Effector memory CD4-positive, alpha-beta T cell (primary cell): Measurements from ENCODE around the gene TRERF1.
"Not testable (repeated sequence)": the region's sequence is repeated elsewhere in the genome, so short reads cannot be mapped to it uniquely, and the experiment has no call there.

Source experiments
- DNase-seq, 3 donors: peaks; one replicate each; pipeline ENCODE4 v3.0.0-alpha.2; 2020
- H3K27ac ChIP-seq: 2 replicates; pipeline ENCODE4 v1.7.0; 2013; ENCODE audit warnings: mild to moderate bottlenecking, low read length, moderate library complexity; ENCODE audit not compliant: insufficient read depth, poor library complexity, severe bottlenecking
- H3K27me3 ChIP-seq: replicated peaks from 2 replicates; pipeline ENCODE4 v1.7.0; 2013; ENCODE audit warnings: mild to moderate bottlenecking, low read length; ENCODE audit not compliant: insufficient read depth, control insufficient read depth, poor library complexity, severe bottlenecking
- H3K36me3 ChIP-seq: 2 replicates; pipeline ENCODE4 v1.7.0; 2013; ENCODE audit warnings: mild to moderate bottlenecking, low read length, moderate library complexity; ENCODE audit not compliant: control insufficient read depth, insufficient read depth
- H3K4me1 ChIP-seq: 2 replicates; pipeline ENCODE4 v1.7.0; 2013; ENCODE audit warnings: low read length, mild to moderate bottlenecking; ENCODE audit not compliant: control insufficient read depth, insufficient read depth, poor library complexity, severe bottlenecking
- H3K4me3 ChIP-seq: 2 replicates; pipeline ENCODE4 v1.7.0; 2013; ENCODE audit warnings: low read length, low read depth, mild to moderate bottlenecking; ENCODE audit not compliant: insufficient read depth, poor library complexity, severe bottlenecking
- H3K9me3 ChIP-seq: 2 replicates; pipeline ENCODE4 v1.7.0; 2013; ENCODE audit warnings: mild to moderate bottlenecking, low read length, moderate library complexity; ENCODE audit not compliant: control insufficient read depth

Gene TRERF1

DNA sequence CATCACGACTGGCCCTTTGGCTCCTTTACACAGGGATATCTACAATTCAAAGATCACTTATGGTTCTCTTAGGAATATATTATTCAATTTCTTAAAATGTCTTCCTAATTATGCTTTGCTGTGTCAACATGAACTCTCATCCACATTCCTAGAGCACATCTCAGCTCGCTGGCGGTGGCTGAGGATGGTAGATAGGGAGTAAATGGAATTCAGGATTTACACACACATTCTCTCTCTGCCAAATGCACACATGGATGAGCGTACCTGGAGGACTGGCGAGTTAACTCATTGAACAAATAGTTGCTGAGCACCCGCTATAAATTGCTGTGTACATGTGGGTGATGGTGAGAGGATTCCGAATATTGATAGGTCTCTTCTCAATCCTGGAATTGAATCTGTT is 229.3 kb downstream of the TRERF1 start:
- Histone ChIP-seq H3K9me3 (no peaks in the 10 kb centered on the region), H3K4me3 (no peak overlapping the region), H3K27me3 (no peaks in the 10 kb centered on the region), H3K4me1 (no peaks in the 10 kb centered on the region), H3K27ac (no peak overlapping the region), H3K36me3 (peaks cover 7% of the 10 kb centered on the region)
- DNase-seq: no peak

DNA sequence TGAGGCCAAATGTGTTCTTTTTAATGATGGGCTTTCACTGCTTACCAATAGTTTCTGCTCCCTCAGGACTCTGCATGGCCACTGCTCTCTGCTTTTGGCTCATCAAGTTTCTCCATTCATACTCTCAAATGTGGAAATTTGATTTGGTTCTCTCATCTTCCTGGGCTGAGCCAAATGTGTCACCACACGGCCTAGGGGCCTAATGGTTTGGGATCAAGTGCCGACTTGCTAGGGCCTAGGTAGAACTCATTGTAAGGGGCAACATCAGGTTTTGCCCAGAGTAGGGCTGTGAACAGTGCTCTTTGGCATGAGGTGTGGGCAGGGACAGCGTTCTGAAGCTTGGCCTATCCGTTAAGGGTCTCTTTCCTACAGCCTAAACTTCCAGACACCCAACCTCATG is 230.2 kb downstream of the TRERF1 start:
- Histone ChIP-seq H3K27ac (no peak overlapping the region), H3K9me3 (no peaks in the 10 kb centered on the region), H3K4me3 (no peak overlapping the region), H3K27me3 (no peaks in the 10 kb centered on the region), H3K36me3 (peaks cover 2% of the 10 kb centered on the region), H3K4me1 (no peaks in the 10 kb centered on the region)
- DNase-seq: no peak

DNA sequence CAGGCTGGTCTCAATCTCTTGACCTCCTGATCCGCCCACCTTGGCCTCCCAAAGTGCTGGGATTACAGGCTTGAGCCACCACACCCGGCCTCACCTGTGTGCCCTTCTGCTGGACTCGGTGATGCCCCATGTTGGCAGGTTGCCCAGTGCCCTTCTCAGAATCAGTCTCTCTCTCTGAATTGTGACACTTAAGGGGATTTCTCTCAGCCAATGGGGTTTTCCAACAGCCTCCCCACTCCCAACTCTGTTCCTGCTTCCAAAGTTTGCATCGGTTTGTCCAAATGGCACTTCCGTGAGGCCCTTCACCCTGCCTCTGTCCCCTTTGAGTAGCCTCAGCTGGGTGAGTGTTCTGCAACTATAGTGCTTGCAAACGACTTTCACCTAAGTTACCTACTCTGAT is 230.9 kb downstream of the TRERF1 start:
- Histone ChIP-seq H3K9me3 (no peaks in the 10 kb centered on the region), H3K27me3 (no peaks in the 10 kb centered on the region), H3K4me1 (no peaks in the 10 kb centered on the region), H3K4me3 (no peak overlapping the region), H3K36me3 (no peaks in the 10 kb centered on the region), H3K27ac (no peak overlapping the region)
- no peak for DNase-seq

DNA sequence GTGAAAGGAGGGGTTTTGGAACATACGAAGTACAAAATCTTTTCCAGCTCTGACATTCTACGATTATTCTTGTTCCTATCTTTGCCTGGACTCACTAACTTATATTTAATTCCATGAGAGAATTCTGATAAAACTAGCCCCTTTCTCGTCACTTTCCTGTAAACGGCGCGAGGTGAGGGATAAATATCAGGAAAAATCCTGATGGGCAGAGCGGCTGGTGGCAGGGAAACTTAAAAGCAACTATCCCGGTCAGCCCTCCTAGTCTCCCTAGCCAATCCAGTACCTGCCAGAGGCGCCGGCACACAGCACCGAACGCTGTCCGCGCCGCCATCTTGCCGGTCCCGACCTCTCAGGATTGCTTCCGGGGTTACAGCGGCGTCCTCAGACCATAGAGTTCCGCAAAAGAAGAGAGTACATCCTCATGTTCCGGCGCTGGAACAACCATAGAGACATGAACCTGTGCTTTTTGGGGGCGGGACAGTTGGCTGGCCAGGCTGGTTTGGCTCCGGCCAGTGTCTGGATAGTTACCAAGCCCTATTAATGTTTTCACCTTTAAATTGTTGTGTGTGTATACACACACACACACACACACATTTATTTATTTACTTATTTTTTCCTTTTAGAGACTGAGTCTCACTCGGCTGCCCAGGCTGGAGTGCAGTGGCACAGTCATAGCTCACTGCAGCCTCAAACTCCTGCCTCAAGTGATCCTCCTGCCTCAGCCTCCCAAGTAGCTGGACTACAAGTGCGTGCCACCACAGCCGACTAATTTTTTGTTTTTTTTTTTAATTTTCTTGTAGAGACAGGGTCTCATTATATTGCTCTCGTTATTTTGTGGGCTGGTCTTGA is 234.0 kb downstream of the TRERF1 start, which contains the start of gene MRPS10:
Gene MRPS10, minus strand, starts transcription at position 343 of the 849 bp plus-strand sequence. Its CDS starts 12 bp downstream, at position 331.
- Histone ChIP-seq H3K9me3 (no peaks in the 10 kb centered on the region), H3K4me3 (peak within 1 kb of the TSS; percentile 80), H3K27me3 (no peaks in the 10 kb centered on the region), H3K36me3 (peaks cover 13% of the 10 kb centered on the region), H3K27ac (peak within 1 kb of the TSS; percentile 70), H3K4me1 (peaks cover 4% of the 10 kb centered on the region)
- peak; percentile 74 to 86 (median 84) for DNase-seq

DNA sequence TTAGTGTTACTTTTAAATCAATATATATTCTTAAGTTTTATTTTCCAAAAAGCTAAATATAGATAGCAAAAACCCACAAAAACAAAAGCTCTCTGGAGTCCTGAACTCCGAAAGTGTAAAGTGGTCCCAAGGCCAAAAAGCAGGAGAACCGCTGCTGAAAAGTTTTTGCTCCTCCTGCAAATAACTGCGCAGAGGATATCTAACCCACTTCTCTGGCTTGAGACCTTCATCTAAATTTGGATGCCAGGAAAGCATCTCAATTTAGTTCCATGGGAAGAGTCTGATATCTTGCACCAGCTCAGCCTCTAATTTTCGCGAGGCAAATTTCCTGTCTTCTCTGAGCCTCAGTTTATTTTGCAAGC is 234.6 kb downstream of the TRERF1 start:
- no peak for DNase-seq
- Histone ChIP-seq H3K27me3 (no peaks in the 10 kb centered on the region), H3K36me3 (peaks cover 18% of the 10 kb centered on the region), H3K4me3 (peak overlapping the region; percentile 80), H3K4me1 (peaks cover 4% of the 10 kb centered on the region), H3K27ac (peak overlapping the region; percentile 70), H3K9me3 (no peaks in the 10 kb centered on the region)

DNA sequence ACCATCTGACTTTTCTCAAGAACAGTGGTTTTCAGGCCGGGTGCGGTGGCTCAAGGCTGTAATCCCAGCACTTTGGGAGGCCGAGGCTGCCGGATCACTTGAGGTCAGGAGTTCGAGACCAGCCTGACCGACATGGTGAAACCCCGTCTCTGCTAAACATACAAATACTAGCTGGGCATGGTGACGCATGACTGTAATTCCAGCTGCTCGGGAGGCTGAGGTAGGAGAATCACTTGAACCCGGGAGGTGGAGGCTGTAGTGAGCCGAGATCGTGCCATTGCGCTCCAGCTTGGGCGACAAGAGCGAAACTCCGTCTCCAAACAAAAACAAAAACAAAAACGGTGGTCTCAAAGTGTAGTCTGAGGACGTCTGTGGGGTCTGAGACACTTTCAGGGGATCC is 235.2 kb downstream of the TRERF1 start:
- H3K4me3 ChIP-seq: peak overlapping the region; percentile 80
- H3K9me3 ChIP-seq, H3K27ac ChIP-seq: not testable (repeated sequence)

DNA sequence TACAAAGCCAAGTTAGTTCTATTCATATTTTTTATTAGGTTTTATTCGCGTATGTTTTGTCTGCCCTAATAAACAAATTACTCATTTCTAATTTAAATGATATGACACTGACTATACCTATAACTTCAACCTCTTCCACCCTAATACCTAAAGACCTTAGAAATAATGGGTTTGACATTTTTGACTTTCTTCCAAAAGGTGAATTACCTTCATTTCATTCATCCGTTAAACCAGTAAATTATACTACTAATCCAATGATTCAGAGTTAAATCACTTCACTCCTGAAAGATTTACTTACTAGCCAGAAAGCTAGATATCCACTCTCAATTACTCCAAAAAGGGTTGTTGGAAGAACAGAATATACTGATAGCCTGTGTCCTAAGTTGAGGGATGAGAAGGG is 239.3 kb downstream of the TRERF1 start:
- Histone ChIP-seq H3K36me3 (peaks cover 56% of the 10 kb centered on the region), H3K27me3 (no peaks in the 10 kb centered on the region), H3K4me1 (peaks cover 4% of the 10 kb centered on the region), H3K9me3 (no peaks in the 10 kb centered on the region), H3K4me3 (no peak overlapping the region), H3K27ac (no peak overlapping the region)
- DNase-seq: no peak

More for the DNA sequence above, 235.2 kb downstream of the TRERF1 start:
- H3K36me3 ChIP-seq: peaks cover 24% of the 10 kb centered on the region
- not testable (repeated sequence) for H3K27me3 ChIP-seq, DNase-seq, H3K4me1 ChIP-seq

DNA sequence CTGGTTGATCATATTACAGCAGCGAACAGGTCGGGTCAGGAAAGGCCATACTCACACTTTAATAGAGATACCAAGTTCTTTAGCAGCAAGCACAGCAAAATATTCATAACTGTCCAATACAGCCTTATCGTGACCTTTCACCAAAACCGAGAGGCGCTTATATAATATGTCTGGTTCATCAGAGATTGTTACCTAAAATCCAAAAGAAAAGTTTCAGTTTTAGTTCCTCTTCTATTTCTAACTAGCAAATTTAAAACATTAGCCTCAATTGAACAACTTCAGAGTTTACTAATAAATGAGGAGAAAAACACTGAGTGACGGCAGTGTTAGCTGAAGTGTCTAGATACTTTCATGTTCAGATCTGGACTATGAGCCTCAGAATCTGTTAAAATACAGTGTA is 240.0 kb downstream of the TRERF1 start:
- Histone ChIP-seq H3K4me3 (no peak overlapping the region), H3K4me1 (peaks cover 4% of the 10 kb centered on the region), H3K27me3 (no peaks in the 10 kb centered on the region), H3K9me3 (no peaks in the 10 kb centered on the region), H3K27ac (no peak overlapping the region), H3K36me3 (peaks cover 56% of the 10 kb centered on the region)
- no peak for DNase-seq

DNA sequence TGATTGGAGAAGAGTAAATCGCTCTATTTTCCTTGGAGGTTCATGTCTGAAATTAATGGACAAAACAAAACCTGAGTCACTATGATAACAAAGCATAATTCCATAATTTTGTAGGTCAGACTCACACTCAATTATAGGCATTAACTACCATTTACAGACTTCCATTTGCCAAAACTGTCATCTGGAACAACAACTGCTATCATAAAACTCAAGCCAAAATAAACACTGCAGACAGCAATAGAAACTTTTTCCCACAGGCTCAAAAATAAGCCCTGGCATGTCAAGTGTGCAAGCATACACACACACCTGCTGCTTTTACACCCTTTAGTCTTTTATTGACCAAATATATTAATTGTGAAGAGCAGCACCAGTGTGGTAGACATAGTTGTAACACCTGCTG is 241.2 kb downstream of the TRERF1 start:
- no peak overlapping the region for H3K4me3 ChIP-seq
- no peak overlapping the region for H3K27ac ChIP-seq
- H3K27me3 ChIP-seq: no peaks in the 10 kb centered on the region
- H3K9me3 ChIP-seq: no peaks in the 10 kb centered on the region
- no peak for DNase-seq
- H3K36me3 ChIP-seq: peaks cover 56% of the 10 kb centered on the region
- peaks cover 4% of the 10 kb centered on the region for H3K4me1 ChIP-seq

DNA sequence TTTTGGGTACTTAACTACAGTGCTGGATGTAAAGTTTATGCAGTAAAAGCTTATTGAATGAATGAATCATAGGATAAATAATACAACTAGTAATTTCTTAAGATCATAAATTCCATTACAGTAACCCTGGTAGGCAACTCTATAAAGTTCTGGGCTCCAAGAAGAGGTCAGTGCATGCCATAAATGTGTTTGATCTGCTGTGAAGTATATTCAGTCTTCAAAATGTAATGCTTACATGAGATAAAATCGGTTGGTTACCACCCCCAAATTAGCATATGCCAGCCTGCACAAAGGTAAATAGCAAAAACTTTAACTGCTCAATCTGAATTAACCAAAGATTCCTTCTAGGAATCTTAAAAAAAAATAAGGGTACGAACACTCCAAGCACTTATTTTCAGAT is 244.2 kb downstream of the TRERF1 start:
- H3K4me3 ChIP-seq, H3K27me3 ChIP-seq, DNase-seq, H3K9me3 ChIP-seq, H3K4me1 ChIP-seq, H3K27ac ChIP-seq: not testable (repeated sequence)
- peaks cover 52% of the 10 kb centered on the region for H3K36me3 ChIP-seq
